Measurements from ENCODE around the gene ARHGEF26. TPM values are rescaled to one million over a fixed set of nuclear protein-coding genes. Genes with fewer than 3 reads are reported as not detected.
A peak's percentile ranks its signal among the peaks of the same experiment; 100 is the strongest.

ARHGEF26 gene
- total RNA-seq, 1 donor = 4.3 TPM

DNA sequence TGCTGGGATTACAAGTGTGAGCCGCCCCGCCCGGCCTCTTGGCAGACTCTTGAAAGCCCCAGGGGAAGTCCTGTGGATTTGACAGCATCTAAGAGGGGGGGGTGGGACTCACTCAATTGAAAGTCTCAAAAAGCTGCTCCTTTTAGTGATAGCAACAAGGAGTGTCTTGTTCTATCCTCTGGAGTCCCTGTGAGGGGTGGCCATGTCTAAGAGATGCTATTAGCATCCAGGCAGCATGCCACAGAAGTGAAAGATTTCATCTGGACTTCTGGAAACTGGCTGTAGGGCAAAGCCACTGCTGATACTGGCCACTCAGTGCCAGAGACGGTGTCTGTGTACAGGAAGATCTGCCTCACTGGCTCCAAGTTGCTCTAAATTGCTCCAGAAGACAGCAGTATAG lies 129.1 kb downstream of the ARHGEF26 start:
- no peak overlapping the region for H3K4me3 ChIP-seq (ENCODE audit: low read depth, low read length)
- DNase-seq (ENCODE audit: low read depth) = no peak
- TF ChIP-seq, protein P1, sequence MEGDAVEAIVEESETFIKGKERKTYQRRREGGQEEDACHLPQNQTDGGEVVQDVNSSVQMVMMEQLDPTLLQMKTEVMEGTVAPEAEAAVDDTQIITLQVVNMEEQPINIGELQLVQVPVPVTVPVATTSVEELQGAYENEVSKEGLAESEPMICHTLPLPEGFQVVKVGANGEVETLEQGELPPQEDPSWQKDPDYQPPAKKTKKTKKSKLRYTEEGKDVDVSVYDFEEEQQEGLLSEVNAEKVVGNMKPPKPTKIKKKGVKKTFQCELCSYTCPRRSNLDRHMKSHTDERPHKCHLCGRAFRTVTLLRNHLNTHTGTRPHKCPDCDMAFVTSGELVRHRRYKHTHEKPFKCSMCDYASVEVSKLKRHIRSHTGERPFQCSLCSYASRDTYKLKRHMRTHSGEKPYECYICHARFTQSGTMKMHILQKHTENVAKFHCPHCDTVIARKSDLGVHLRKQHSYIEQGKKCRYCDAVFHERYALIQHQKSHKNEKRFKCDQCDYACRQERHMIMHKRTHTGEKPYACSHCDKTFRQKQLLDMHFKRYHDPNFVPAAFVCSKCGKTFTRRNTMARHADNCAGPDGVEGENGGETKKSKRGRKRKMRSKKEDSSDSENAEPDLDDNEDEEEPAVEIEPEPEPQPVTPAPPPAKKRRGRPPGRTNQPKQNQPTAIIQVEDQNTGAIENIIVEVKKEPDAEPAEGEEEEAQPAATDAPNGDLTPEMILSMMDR (IDR thresholded peaks at IDR 0.05; ENCODE audit: insufficient read depth, low read length) = no peak

DNA sequence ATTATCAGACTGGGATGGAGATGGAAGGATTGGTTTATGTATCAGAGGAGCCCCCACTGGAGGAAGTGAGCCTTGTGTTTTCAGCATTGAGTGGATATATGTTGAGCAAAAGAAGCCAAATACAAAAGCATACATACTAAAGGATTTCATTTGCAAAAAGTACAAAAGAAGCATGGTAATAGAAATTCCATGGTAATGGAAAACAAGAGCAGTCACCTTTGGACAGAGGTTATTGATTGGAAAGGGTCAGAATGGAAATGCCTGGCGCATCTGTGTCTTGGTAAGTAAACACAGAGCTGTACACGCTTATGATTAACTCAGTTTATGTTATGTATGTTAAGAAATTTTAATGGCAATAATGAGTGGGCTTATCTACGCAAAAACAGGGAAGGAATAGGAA lies 130.4 kb downstream of the ARHGEF26 start:
- TF ChIP-seq, protein P1 (IDR thresholded peaks at IDR 0.05; ENCODE audit: insufficient read depth, low read length) = no peak
- DNase-seq (ENCODE audit: low read depth) = no peak
- no peak overlapping the region for H3K4me3 ChIP-seq (ENCODE audit: low read depth, low read length)

DNA sequence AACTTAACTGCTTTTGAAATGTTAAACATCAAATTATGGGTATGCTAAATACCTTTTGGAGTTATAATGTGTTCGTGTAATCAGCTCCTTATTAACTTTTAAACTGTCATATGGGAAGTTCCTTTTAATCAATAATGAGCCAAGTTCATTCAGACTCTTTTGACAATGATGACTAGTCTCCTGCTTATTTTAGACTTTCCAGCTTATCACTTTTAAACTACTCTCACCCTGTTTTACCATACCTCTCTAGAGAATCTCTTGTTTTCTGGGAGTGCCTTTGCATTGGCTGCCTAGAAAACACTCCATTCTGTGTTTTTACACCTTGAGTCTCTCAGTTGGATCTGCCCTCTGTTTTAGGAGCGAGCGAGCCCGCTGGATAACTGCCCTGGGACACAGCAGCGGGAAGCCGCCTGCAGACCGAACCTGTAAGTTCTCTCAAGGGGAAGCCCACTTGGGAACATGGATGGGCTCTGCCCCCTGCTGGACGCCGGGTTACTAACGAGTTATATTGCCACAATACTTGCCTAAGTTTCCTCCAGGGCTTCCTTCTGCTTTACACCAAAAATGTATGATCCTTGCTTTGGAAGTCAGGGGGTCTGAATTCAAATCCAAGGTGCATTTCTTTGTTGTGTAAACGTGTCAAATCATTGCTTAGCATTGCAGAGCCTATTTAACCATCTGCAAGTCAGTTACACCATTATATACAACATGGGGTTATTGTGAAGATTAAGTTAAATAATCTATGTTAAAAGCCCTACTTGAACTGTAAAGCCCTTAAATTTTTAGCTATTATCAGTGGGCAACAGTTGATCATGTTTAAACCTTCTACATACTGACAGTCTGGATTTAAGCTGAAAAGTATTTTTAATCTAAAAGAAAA lies 131.8 kb downstream of the ARHGEF26 start:
- DNase-seq (ENCODE audit: low read depth) = peak; percentile 92
- no peak overlapping the region for H3K4me3 ChIP-seq (ENCODE audit: low read depth, low read length)
- TF ChIP-seq, protein P1 (IDR thresholded peaks at IDR 0.05; ENCODE audit: insufficient read depth, low read length) = peak; percentile 93

DNA sequence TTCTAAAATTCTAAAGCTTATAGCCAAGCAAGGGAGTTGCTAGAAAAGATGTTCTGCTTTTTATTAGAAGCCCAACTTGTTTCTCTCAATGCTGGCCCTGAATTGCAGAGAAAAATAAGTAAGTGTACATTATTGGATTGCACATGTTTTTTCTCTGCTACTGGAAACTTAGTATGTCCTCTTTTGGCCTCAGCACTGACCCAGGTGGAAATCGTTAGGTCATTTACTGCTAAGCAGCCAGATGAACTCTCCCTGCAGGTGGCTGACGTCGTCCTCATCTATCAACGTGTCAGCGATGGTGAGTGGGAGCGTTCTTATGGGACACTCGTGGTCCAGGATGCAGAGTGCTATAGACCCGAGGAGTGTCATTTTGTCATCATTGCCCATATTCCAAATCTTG lies 133.3 kb downstream of the ARHGEF26 start:
- DNase-seq (ENCODE audit: low read depth) = no peak
- TF ChIP-seq, protein P1 (IDR thresholded peaks at IDR 0.05; ENCODE audit: insufficient read depth, low read length) = no peak
- H3K4me3 ChIP-seq (ENCODE audit: low read depth, low read length) = no peak overlapping the region

DNA sequence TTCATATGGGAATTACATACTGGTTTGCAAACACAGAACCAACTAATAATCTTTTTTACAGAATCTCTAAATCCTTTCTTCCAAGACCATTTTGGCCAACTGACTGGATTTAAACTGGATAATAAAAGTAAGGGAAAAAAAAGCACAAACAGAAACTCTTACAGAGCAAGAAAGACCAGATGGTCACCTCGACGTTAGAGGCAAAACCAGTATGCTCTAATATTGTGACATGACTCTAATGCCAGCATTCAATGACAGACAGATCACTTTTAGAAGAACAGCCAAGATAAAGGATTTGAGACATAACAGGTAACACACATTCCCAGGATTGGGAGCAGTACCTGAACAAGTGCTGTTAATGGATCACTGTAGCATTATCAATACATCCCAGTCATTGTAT lies 152.2 kb downstream of the ARHGEF26 start:
- no peak overlapping the region for H3K4me3 ChIP-seq (ENCODE audit: low read depth, low read length)
- TF ChIP-seq, protein P1 (IDR thresholded peaks at IDR 0.05; ENCODE audit: insufficient read depth, low read length) = no peak
- no peak for DNase-seq (ENCODE audit: low read depth)

DNA sequence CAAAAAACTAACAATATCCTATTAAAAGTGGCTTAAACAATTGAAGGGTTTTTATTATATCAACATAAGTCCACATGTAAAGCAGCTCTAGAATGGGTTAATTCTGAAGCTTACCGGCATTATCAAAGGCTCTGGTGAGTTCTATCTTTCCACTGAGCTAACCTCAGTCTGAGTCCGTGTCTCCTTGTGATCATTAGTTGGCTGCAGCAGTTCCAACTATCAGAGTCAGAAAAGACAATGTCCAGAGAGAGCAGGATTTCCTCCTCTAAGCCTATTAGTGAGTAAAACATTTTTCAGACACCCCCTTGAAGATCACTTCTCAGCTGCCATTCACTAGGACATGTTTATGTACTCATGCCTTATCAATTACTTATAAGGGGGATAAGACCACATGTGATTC lies 153.2 kb downstream of the ARHGEF26 start:
- TF ChIP-seq, protein P1 (IDR thresholded peaks at IDR 0.05; ENCODE audit: insufficient read depth, low read length) = no peak

More for the DNA sequence above, 153.2 kb downstream of the ARHGEF26 start:
- DNase-seq (ENCODE audit: low read depth) = no peak
- no peak overlapping the region for H3K4me3 ChIP-seq (ENCODE audit: low read depth, low read length)
